Measurements from ENCODE around the gene FRMD5.

The FRMD5 gene

DNA sequence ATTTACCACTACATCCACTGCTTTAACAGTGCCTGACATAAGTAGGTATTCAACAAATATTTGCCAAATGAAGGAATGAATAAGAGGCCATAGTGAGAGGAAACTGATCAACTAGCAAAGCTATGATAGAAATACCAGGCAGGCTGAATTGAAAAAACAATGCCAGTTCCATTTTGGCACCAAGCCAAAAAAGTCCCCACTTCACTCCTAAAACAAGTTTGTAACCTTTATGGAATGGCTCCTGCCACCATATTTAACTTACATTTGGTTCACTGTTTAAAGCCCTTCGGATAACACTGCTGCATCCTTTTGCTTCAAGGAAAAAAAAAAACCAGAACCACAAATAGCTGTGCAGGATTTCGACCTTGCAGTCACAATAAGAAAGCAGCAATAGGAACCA, 166.1 kb downstream of the FRMD5 start:
- no peak for DNase-seq

DNA sequence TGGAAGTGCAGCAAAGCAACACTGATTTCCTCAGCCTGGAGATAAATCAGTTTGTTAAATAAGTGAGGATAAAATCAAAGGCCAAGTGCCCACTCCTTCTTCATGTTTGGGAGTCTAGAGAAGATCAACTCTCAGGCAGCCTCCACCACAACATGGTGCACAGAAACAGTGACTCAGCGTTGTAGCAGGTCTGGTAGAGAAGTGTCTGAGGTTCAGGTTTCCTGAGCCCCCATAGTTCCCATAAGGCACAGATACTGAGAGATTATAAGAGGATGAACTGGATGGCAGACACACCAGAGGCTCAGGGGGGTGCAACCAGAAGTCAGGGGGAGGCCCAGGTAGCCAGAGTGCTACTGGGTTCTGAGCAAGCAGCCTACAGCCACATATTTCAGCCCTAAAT, 166.7 kb downstream of the FRMD5 start:
- no peak for DNase-seq

DNA sequence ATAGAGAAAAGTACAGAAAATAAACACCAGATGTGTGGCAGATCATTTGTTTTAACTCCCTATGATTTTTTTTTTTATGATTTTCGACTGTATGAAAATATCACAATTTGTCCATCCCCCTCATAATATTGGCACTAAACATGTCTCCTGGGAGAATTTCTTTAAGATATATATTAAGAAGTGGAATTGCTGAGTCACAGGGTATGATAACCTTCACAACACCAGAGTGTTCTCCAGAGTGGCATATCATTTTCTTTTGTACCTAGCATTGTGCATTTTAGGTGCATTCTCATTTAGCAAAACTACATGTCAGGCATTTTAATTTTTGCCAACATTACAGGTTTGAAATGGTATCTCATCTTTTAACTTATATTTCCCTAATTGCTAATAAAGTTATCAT, 170.9 kb downstream of the FRMD5 start:
- no peak for DNase-seq

DNA sequence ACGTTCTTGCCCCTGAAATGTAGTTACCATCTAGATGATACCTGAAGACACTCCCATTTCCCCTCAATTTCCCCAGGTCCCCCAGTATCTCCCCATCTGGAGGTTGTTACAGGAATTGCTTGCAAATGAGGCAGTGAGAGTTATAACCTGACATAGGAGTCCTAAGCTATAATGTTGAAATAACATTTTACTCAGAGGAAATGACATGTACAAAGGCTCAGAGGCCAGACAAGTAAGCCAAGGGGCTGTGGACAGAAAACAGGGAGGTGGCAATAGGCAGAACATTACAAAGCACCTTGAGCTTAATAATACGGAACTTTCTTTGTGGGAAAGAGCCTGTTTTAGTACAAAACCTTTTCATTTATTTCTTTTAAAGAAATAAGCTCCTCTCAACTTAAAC, 171.9 kb downstream of the FRMD5 start:
- no peak for DNase-seq

DNA sequence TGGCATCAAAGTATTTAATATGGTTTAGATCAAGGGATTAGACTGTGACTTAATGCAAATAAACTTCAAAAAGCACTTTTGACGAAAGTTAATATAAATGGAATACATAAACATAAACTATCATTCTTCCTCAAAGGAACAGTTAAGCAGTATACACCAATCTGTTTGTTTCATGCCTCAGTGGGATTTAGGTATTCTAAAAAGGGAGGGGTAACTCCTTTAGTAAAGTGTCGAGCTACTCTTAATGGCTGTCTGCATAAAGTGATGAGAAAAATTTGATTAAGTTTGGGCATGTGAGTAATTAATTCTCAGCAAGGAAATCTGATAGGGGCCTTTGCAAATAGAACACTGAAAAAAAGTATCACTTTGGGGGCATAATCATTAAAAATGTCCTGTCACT, 176.9 kb downstream of the FRMD5 start:
- no peak for DNase-seq

DNA sequence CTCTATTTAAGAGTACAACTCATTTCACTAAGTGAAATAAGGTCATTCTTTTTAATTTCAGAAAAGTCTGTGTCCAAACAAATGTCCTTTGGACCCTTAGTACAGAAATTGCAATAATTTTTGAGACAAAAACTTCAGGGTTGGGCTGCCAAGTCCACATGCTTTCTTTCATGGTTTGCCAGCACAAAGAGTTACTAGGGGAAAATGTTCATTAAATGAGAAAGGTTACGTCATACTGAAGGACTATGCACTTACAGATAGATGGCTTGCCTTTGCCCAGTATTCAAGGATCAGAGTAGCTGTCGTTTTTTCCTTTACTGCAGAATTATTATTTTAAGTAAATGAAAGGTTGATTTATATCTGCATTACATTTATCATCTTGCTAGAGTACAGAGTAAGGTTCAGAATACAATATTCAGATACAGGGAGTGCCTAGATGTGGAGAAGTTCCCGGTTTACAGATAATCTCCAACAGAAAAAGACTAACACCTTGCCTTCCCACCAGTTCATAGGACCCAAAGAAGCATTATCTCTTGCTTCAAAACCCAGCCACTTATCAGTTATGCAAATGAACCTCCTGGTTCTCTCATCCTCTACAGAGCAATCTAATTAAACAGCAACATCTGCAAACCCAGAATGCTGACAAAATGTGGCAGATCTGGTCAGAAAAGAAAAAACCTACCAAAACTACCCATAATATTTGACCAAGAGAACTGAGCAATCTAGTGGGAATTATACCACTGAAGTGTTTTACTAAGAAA, 179.3 kb downstream of the FRMD5 start:
- DNase-seq = peak; percentile 20

DNA sequence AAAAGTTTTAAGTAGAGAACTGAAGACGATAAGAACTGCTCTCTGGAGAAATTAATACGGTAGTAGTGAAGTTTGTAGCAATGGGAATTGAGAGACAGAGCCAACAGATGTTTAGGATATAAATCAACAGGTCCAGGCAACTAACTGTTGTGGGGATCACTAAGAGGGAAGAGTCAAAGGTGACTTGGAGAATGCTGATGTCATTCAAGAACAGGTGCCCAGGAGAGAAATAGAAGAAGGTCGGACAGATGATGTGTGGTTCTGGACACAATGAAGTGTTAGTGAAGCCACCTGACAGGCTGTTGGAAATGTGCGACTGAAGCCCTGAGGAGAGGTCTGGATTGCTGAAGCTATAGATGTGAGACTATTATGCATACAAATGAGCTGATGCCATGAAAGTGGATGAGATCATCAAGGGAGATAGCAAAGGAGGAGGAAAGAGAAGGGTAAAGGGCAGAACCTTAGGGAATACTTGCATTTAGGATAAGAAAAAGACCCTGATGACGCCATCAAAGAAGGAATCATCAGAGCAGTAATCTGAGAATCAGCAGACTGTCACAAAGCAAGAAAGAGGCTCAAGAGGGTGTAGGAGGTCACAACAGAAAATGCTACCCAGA, 183.7 kb downstream of the FRMD5 start:
- no peak for DNase-seq

DNA sequence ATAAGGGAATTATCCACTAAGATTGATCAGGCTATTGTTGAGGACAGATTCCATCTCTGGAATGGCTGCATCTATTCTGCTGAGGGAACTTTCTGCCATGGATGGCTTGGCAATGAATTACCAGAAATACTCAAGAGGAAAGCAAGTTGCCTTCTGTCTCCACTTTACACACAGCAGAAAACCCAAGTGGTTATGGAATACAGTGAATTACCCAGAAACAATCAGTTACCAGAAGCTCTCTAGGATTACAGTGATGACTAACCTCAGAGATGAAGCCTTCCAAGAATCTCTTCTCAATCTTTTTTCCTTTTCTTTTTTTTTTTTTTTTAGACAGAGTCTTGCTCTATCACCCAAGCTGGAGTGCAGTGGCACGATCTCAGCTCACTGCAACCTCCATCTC, 185.0 kb downstream of the FRMD5 start:
- no peak for DNase-seq

DNA sequence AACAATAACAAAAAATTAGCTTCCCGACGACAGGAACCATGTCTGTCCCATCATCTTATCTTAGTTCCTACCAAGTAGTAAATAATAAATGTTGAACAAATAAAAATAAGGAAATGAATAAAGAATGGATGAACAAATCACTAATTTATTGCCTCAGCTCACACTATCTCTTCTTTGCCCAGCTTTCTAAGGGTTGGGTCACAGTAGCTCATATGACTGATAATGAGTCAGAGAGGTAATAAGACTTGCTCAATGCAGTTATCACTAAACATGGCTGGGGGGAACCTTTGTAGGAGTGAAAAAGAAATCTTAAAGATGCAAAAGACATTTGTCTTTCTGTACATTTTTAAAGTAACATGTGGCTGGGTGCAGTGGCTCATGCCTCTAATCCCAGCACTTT, 186.0 kb downstream of the FRMD5 start:
- DNase-seq = no peak

DNA sequence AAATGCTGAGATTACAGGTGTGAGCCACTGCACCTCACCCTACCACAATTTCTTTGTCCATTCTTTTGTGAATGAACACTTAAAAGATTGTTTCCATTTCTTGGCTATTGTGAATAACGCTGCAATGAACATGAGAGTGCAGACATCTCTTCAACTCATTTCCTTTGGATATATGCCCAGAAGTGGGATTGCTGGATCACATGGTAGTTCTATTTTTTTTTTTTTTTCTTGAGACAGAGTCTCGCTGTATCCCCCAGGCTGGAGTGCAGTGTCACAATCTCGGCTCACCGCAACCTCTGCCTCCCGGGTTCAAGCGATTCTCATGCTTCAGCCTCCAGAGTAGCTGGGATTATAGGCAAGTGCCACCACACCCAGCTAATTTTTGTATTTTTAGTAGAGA, 194.8 kb downstream of the FRMD5 start:
- DNase-seq = peak; percentile 35

DNA sequence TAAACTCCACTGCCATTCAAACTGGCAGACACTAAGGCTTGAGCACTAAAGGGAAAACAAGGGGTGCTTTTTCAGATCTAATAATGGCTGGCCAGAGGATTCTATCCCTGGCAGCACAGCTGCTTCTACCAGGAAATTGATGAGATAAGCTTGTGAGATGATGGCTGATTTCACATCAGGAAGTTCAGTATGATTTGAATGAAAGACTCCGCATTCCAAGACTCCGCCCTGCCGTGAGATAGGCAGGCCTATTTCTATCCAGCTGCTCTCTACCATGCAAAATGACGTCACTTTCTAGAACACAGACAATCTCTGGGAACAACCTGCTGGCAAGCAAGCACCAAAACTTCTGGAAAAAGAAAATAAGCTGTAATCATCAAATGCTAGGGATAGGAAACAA, 196.5 kb downstream of the FRMD5 start:
- DNase-seq = peak; percentile 29

DNA sequence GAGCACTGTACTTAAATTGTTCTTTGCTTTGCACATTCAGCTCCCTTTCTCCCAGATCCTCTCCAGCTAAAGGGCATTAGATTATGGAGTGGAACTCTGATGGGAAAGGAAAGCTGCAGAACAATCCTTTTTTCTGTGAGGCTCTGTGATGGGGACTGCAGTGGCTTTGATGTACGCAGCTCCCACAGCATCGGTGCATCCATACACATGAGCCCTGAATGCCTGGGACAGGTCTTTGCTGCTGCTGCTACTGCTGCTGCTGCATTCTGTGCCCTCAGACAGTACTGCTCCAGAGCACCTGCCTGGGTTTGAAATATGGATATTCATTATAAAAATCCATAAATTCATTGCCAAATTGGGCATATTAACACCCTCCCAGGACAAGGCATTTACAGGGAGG, 203.9 kb downstream of the FRMD5 start:
- DNase-seq = no peak

DNA sequence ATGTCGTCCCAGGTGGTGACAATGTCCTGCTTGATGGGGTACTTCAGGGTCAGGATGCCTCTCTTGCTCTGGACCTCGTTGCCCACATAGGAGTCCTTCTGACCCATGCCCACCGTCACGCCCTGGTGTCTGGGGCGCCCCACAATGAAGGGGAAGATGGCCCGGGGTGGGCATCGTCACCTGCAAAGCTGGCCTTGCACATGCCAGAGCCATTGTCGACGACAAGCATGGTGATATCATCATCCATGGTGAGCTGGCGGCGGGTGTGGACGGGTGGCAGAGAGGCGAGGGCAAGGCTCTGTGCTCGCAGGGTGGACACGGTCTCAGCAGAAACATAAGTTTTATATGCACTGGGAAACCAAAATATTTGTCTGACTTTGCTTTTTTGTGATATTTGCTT, 205.1 kb downstream of the FRMD5 start:
- no peak for DNase-seq

DNA sequence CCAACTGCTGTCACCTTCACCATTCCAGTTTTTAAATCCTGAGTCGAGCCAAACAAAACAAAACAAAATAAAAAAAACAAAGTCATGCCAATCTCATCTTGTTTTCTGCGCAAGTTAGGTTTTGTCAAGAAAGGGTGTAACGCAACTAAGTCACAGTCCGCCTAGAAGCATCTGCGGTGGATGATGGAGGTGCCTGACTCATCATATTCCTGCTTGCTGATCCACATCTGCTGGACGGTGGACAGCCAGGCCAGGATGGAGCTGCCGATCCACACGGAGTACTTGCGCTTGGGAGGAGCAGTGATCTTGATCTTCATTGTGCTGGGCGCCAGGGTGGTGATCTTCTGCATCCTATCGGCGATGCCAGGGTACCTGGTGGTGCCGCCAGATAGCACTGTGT, 206.2 kb downstream of the FRMD5 start:
- DNase-seq = no peak

DNA sequence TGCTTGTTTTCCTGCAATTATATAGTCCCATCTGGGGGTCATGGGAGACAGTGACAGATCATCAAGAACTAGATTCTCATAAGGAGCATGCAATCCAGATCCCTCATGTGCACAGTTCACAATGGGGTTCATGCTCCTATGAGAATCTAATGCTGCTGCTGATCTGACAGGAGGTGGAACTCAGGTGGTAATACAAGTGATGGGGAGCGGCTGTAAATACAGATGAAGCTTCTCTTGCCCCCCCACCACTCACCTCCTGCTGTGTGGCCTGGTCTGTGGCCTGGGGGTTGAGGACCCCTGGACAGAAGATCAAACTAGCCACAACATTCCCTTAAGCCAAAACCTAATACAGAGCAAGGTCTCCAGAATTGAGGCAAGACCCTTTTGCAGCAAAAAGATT, 207.1 kb downstream of the FRMD5 start:
- no peak for DNase-seq

DNA sequence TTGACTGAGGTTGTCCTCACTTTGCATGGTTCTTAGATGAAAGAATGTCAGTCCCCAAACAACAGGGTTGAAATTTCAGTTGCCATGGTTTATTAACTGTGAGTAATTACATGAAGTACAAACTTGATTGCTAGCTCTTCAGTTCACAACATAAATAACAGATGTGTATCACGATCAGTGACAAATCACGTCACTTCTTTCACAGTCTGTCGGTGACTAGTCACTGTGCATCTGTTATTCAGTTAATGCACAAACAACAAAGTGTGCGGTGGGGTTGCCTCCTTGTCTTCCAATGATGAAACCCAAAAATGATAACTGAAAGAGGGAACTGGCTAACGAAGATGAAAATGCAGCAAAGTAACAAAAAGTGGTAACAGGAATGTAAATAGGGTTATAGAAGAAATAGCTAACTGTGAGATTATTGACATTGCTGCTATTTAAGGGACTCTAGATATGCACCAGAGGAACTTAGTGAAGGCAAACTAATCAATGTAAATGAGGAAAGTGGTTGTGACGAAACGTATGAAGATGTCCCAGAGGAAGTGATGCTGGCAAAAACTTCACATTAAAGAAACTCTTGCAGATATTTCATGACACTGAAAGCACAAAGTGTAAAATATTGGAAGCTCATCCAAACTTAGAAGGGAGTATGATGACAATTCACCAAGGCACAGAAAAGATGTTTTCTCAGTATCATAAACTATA, 208.9 kb downstream of the FRMD5 start:
- DNase-seq = no peak

DNA sequence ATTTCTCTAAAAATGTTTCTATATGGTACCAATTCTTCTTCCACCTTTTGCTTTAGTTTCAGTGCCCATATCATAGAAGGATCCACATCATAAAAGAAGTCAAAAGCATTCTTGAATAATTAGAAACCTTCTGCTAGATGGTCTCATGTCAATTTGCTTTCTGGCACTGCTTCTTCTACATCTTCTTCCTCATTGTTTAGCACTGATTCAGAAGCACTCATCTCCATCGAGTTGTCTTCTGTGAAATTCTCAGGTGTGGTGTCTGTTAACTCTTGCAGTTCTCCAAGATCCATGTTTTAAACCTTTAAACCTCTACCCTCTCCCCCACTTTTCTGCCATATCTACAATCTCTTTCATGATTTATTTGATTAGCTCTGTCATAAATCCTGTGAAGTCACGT, 213.5 kb downstream of the FRMD5 start:
- DNase-seq = no peak

DNA sequence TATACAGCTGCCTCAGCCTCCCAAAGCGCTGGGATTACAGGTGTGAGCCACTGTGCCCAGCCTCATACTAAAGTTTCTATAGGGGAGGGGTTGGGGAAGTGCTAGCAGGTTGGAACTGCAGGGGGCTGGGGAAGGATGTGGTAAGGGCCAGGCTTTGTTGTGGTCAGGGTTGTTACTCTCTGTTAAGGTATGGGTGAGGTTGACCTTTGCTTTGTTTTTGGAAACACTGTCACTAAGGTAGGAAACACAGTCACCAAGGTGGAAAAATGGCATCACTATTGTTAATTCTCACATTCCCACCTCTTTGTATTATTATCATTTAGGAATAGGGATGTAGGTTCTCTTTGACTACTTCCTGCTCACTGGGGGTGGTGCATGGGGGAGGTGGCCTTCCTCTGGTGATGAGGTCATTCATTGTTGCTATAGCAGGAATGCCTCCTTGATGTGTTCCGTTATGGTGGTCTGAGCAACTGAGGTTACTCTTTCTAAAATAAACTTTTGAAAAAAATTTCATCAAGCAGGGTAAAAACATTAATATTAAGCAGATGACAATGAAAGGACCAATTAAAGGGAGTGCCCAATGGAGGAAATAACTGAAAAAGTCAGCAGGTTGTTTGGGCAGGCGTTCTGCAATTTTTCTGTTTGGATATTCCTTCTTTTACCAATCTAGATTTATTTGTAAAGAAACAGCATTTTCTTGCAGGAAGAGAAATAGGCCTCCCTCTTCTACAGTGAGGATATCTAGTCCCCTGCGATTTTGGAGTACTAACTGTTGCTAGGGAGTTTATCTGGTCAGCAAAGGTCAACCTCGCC, 217.8 kb downstream of the FRMD5 start:
- no peak for DNase-seq

DNA sequence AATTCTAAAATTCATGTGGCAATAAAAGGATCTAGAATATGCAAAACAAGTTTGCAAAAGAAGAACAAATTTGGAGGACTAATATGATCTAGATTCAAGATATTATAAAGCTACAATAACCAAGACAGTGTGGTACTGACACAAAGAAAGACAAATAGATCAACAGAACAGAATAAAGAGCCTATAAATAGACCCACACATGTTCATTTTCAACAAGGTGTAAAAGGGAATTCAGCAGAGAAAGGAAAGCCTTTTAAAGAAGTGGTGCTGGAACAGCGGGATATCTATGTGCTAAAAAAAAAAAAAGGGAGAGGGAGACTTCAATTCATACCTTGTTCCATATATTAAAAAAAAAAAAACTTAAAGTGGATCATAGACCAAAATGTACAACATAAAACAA, 219.3 kb downstream of the FRMD5 start:
- DNase-seq = no peak

DNA sequence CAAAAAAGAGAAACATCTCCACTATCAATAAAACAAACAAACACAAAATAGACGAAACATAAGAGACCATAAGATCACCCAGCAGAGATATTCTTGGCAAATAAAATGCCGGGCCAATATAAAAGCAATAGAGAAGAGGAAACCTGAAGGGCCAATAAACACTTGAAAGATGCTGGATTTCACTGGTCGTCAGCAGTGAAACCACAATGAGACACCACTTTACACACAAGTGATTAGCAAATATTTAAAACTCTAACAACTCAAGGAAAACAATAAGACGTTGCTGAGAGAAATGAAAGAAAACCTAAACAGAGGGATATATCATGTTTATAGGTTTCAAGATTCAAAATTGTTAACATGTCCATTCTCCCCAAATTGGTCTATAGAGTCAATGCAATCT, 219.7 kb downstream of the FRMD5 start:
- DNase-seq = no peak

DNA sequence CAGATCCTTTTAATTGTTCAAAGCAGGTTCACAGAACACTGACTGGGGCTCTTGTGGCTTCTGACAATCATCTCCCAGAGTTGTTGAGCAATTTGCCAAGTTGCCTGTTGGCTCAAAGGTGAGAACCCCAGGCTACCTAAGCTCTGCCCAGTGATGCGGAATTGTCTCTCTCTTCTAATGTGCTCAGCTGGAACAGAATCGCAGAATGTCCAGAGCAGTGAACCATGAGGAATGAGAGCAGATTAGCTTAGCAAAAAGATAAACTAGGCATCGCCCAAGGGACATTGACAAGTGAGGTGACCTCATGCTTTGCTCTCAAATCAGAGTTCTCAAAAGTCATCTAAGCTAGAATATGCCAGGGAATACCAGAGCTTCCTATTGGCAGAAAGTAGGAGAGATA, 220.2 kb downstream of the FRMD5 start:
- DNase-seq = no peak

DNA sequence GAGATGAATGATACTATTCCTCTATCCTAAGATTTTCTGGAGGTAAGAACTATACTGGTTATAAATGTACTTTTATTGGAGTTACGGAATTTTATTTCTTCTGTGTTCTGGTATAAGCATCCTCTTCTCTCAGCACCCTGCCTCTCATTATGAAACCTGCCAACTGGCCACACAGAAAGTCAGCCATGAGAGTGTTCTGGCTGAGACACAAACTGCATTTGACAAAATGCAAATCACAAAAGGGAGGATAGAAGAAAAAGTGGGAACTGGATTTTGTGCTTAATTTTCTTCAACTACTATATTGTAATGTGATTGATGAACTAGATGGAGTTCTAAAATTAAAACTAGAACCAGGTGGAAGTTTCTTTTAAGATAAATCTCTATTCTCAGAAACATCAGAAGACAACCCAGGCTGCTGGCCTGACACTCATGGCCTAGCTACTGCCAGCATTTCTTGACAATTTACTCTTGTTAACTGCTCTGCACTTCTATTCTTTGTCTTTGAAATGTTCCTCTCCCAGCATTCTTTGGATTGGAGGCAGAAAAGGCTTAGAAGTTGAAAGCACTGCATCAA, 225.2 kb downstream of the FRMD5 start:
- DNase-seq = peak; percentile 42

DNA sequence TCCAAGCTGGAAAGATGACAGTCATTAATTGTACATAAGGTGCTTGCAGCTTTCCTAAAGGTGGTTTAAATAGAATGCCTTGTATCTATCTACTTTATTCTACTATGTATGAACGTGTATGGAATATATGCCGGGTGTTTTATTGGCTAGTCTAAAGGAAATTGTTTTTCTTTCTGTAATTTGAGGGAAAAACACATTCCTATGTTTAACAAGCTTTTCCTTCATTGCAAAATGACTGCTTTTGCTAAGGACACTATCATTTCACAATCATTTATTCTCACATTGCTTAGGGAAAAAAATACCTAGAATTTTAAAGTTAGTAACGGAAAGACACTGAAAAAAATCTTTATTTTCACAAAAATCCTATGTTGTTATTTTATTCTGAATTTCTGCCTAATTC, 226.5 kb downstream of the FRMD5 start:
- DNase-seq = no peak
